Panc1 (cell line): ENCODE measurements around the gene SYNCRIP. TPM values are rescaled to one million over a fixed set of nuclear protein-coding genes. Genes with fewer than 3 reads are reported as not detected.
"Not testable (repeated sequence)": the region's sequence is repeated elsewhere in the genome, so short reads cannot be mapped to it uniquely, and the experiment has no call there.

Source experiments
- ATAC-seq: fragments of 200-7000 bp; cut with Tn5 transposase; 2 replicates; pipeline ENCODE4 v1.9.1; 2020; ENCODE audit warnings: mild to moderate bottlenecking, moderate library complexity
- BruUV-seq: library from RNA; stranded (reverse); fragments of 400-500 nt; replicated peaks from 2 replicates; lab custom pipeline; 2021; lab: Mats Ljungman, UMichigan
- CTCF ChIA-PET: fragments of 300-600 bp; sonication (Branson Sonifier 250); formaldehyde crosslinking; loops from one replicate; lab custom pipeline; 2022; ENCODE audit warnings: antibody characterized with exemption; lab: Charles Lee
- POLR2A ChIA-PET: fragments of 300-600 bp; sonication (Branson Sonifier 250); formaldehyde crosslinking; loops from one replicate; lab custom pipeline; 2022; ENCODE audit warnings: antibody characterized with exemption; lab: Charles Lee
- DNase-seq: peaks from one replicate; pipeline ENCODE4 v3.0.0-alpha.2; 2010; ENCODE audit warnings: low read depth, low spot score
- H3K27ac ChIP-seq: 2 replicates; pipeline ENCODE4 v1.5.1; 2011; ENCODE audit warnings: mild to moderate bottlenecking, low read length, inconsistent platforms
- H3K27me3 ChIP-seq: fragments of 200-500 bp; sonication (Bioruptor generic); 2 replicates; pipeline ENCODE4 v1.6.0; 2014; ENCODE audit warnings: low read length, inconsistent platforms; ENCODE audit not compliant: control insufficient read depth, insufficient read depth
- H3K36me3 ChIP-seq: fragments of 200-500 bp; sonication (Bioruptor generic); 2 replicates; pipeline ENCODE4 v1.5.1; 2014; ENCODE audit warnings: inconsistent platforms, mild to moderate bottlenecking, low read length, moderate library complexity; ENCODE audit not compliant: control insufficient read depth, insufficient read depth
- H3K4me1 ChIP-seq: 2 replicates; pipeline ENCODE4 v1.5.1; 2011; ENCODE audit warnings: inconsistent platforms, mild to moderate bottlenecking, low read length, moderate library complexity; ENCODE audit not compliant: control insufficient read depth, insufficient read depth
- H3K4me3 ChIP-seq, 2 experiments: 2 replicates each; pipeline ENCODE4 v1.5.1; 2011 to 2012; ENCODE audit warnings: low read depth in 2 of 2, low read length in 2 of 2, mild to moderate bottlenecking in 2 of 2, inconsistent platforms in 1 of 2, moderate library complexity in 1 of 2
- H3K9me3 ChIP-seq: fragments of 200-500 bp; sonication (Bioruptor generic); 2 replicates; pipeline ENCODE4 v1.5.1; 2014; ENCODE audit warnings: low read depth, mild to moderate bottlenecking, inconsistent platforms, low read length, moderate library complexity; ENCODE audit not compliant: control insufficient read depth, insufficient read depth
- POLR2AphosphoS5 ChIP-seq: IDR thresholded peaks from 2 replicates; pipeline ENCODE4 v1.6.1; 2012; ENCODE audit warnings: mild to moderate bottlenecking, low read depth, low read length, moderate library complexity
- REST ChIP-seq, 2 experiments: IDR thresholded peaks; 2 replicates each; pipeline ENCODE4 v1.6.1; 2011 to 2012; ENCODE audit warnings: low read depth in 2 of 2, control low read depth in 1 of 2, low read length in 1 of 2, mild to moderate bottlenecking in 1 of 2, moderate library complexity in 1 of 2; ENCODE audit not compliant: insufficient read depth in 1 of 2
- SIN3A ChIP-seq: IDR thresholded peaks from 2 replicates; pipeline ENCODE4 v1.6.1; 2012; ENCODE audit warnings: low read depth, mild to moderate bottlenecking, low read length, moderate library complexity, borderline replicate concordance; ENCODE audit not compliant: insufficient read depth
- TCF7L2 ChIP-seq: IDR thresholded peaks from 2 replicates; pipeline ENCODE4 v1.6.1; 2011; ENCODE audit warnings: mild to moderate bottlenecking, low read depth, low read length, inconsistent platforms
- in situ Hi-C: cut with HindIII; loops from 2 replicates; pipeline ENCODE4 v1.10.0; 2016; ENCODE audit warnings: low sequenced_read_pairs, low pct_unique_long_range_greater_than_20kb
- intact Hi-C: fragments of 100-400 bp; cut with micrococcal nuclease; formaldehyde crosslinking; loops from one replicate; pipeline ENCODE4 v1.10.0; 2022; ENCODE audit not compliant: unreplicated experiment
- total RNA-seq: library from RNA; stranded (reverse); gene quantifications from one replicate; pipeline ENCODE4 v1.2.1, GENCODE V29; 2021; ENCODE audit not compliant: unreplicated experiment
- TF ChIP-seq, protein P1 (sequence below): fragments of 450-650 bp; IDR thresholded peaks from 2 replicates; pipeline ENCODE4 v1.5.1; 2017; ENCODE audit warnings: mild to moderate bottlenecking

The SYNCRIP gene
- total RNA-seq, 1 experiment from 2014 or later = 141 TPM

GRCh38 chr6:85568411-85568810 lies 74.3 kb downstream of the SYNCRIP start:
- TF ChIP-seq TCF7L2 = no peak
- TF ChIP-seq, protein P1, sequence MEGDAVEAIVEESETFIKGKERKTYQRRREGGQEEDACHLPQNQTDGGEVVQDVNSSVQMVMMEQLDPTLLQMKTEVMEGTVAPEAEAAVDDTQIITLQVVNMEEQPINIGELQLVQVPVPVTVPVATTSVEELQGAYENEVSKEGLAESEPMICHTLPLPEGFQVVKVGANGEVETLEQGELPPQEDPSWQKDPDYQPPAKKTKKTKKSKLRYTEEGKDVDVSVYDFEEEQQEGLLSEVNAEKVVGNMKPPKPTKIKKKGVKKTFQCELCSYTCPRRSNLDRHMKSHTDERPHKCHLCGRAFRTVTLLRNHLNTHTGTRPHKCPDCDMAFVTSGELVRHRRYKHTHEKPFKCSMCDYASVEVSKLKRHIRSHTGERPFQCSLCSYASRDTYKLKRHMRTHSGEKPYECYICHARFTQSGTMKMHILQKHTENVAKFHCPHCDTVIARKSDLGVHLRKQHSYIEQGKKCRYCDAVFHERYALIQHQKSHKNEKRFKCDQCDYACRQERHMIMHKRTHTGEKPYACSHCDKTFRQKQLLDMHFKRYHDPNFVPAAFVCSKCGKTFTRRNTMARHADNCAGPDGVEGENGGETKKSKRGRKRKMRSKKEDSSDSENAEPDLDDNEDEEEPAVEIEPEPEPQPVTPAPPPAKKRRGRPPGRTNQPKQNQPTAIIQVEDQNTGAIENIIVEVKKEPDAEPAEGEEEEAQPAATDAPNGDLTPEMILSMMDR = no peak
- no peak for TF ChIP-seq SIN3A
- TF ChIP-seq POLR2AphosphoS5 = no peak
- TF ChIP-seq REST (IDR thresholded peaks at IDR 0.05; ENCODE audit: insufficient read depth in 1 of 2, low read depth in 2 of 2, low read length in 1 of 2) = no peak
- Histone ChIP-seq H3K27me3 (no peaks in the 10 kb centered on the region), H3K4me1 (no peaks in the 10 kb centered on the region), H3K27ac (no peak overlapping the region), H3K4me3 (no peak overlapping the region), H3K36me3 (peaks cover 4% of the 10 kb centered on the region; the same call in 1 of the 2 replicates), H3K9me3 (no peaks in the 10 kb centered on the region)
- CTCF ChIA-PET = no interaction called here
- DNase-seq = no peak
- TSS peak; percentile 20 for BruUV-seq
- POLR2A ChIA-PET = no interaction called here
- in situ Hi-C loops = no loop called here
- no peak for ATAC-seq
- intact Hi-C loops = no loop called here

- no peaks in the 10 kb centered on the region for H3K27me3 ChIP-seq
- no TSS peak for BruUV-seq
- peaks cover 4% of the 10 kb centered on the region; the same call in 1 of the 2 replicates for H3K36me3 ChIP-seq
- in situ Hi-C loops = no loop called here
- no peak overlapping the region for H3K27ac ChIP-seq
- POLR2A ChIA-PET = no interaction called here
- intact Hi-C loops = no loop called here
- CTCF ChIA-PET = no interaction called here
- DNase-seq = no peak
- no peaks in the 10 kb centered on the region for H3K4me1 ChIP-seq
- H3K9me3 ChIP-seq = no peaks in the 10 kb centered on the region
- no peak overlapping the region for H3K4me3 ChIP-seq
- TF ChIP-seq SIN3A (no peak), POLR2AphosphoS5 (no peak)
- no peak for ATAC-seq
Observed at GRCh38 chr6:85565736-85566135, 77.0 kb downstream of the SYNCRIP start.

GRCh38 chr6:85564223-85564622 lies 78.5 kb downstream of the SYNCRIP start:
- intact Hi-C loops, H3K4me3 ChIP-seq, BruUV-seq, in situ Hi-C loops, H3K27ac ChIP-seq, DNase-seq, H3K4me1 ChIP-seq, H3K36me3 ChIP-seq, H3K27me3 ChIP-seq, POLR2A ChIA-PET, CTCF ChIA-PET, ATAC-seq, H3K9me3 ChIP-seq: not testable (repeated sequence)

Other genes starting within 250 kb of the SYNCRIP start
- gene NT5E, start 192.8 kb downstream of the SYNCRIP start, total RNA-seq = 58.4 TPM
- gene SNX14, start 49.0 kb downstream of the SYNCRIP start, total RNA-seq = 119 TPM